SK-N-SH (cell line): ENCODE measurements around the gene IL17A. TPM values are rescaled to one million over a fixed set of nuclear protein-coding genes. Genes with fewer than 3 reads are reported as not detected.

ENCODE experiments used
- CTCF ChIA-PET: fragments of 300-600, 350-600 bp; formaldehyde crosslinking; extraction: SDS; loops from one replicate; lab custom pipeline; 2021; lab: Yijun Ruan, JAX
- POLR2A ChIA-PET: fragments of 350-600 bp; sonication (Branson Sonifier 250); formaldehyde crosslinking; extraction: SDS; loops from one replicate; lab custom pipeline; 2020; ENCODE audit warnings: antibody characterized with exemption, inconsistent platforms; lab: Yijun Ruan, JAX
- DNase-seq: peaks from one replicate; pipeline ENCODE4 v3.0.0; 2012
- H2AFZ ChIP-seq: fragments of 200-600 bp; sonication (generic); 2 replicates; pipeline ENCODE4 v1.8.1; 2016; ENCODE audit warnings: antibody characterized with exemption, mild to moderate bottlenecking, low read depth
- H3F3A ChIP-seq: fragments of 200-600 bp; sonication (generic); replicated peaks from 2 replicates; pipeline ENCODE3; 2016; ENCODE audit warnings: antibody characterized with exemption, mild to moderate bottlenecking; ENCODE audit not compliant: insufficient read depth
- H3K27ac ChIP-seq, 2 experiments: fragments of 200-500 bp in 1 of 2; fragments of 200-600 bp in 1 of 2; sonication (Bioruptor generic) in 1 of 2; sonication (generic), shearing (Covaris generic) in 1 of 2; 2 replicates each; pipeline versions ENCODE4 v1.5.1 to v1.6.1; 2014 to 2016; ENCODE audit warnings: low read depth in 2 of 2, inconsistent platforms in 1 of 2, low read length in 1 of 2, mild to moderate bottlenecking in 1 of 2, mixed read lengths in 1 of 2
- H3K27me3 ChIP-seq: fragments of 200-600 bp; sonication (generic), shearing (Covaris generic); 2 replicates; pipeline ENCODE4 v1.6.1; 2016; ENCODE audit warnings: mixed run types; ENCODE audit not compliant: insufficient read depth
- H3K36me3 ChIP-seq, 2 experiments: fragments of 200-500 bp in 1 of 2; fragments of 200-600 bp in 1 of 2; sonication (Bioruptor generic) in 1 of 2; sonication (generic) in 1 of 2; replicated peaks in 1 of 2; 2 replicates each; pipeline versions ENCODE3 to v1.5.1; 2014 to 2016; ENCODE audit warnings: low read length in 1 of 2, mild to moderate bottlenecking in 1 of 2; ENCODE audit not compliant: insufficient read depth in 2 of 2, control insufficient read depth in 1 of 2
- H3K4me1 ChIP-seq, 2 experiments: fragments of 200-500 bp in 1 of 2; fragments of 200-600 bp in 1 of 2; sonication (Bioruptor generic) in 1 of 2; sonication (generic), shearing (Covaris generic) in 1 of 2; 2 replicates each; pipeline versions ENCODE4 v1.5.1 to v1.6.1; 2014 to 2016; ENCODE audit warnings: low read depth in 1 of 2, low read length in 1 of 2, mixed run types in 1 of 2; ENCODE audit not compliant: insufficient read depth in 2 of 2, control insufficient read depth in 1 of 2
- H3K4me2 ChIP-seq: fragments of 200-600 bp; sonication (generic), shearing (Covaris generic); 2 replicates; pipeline ENCODE4 v1.6.1; 2017; ENCODE audit warnings: mixed run types
- H3K4me3 ChIP-seq, 2 experiments: fragments of 200-500 bp in 1 of 2; fragments of 200-600 bp in 1 of 2; sonication (Bioruptor generic) in 1 of 2; sonication (generic), shearing (Covaris generic) in 1 of 2; 2 replicates each; pipeline versions ENCODE4 v1.5.1 to v1.8.1; 2014 to 2016; ENCODE audit warnings: low read depth in 2 of 2, inconsistent platforms in 1 of 2, low read length in 1 of 2, mild to moderate bottlenecking in 1 of 2, mixed read lengths in 1 of 2, moderate library complexity in 1 of 2
- H3K79me2 ChIP-seq: fragments of 200-600 bp; sonication (generic); 2 replicates; pipeline ENCODE4 v1.8.1; 2017; ENCODE audit warnings: mild to moderate bottlenecking; ENCODE audit not compliant: insufficient read depth
- H3K9ac ChIP-seq: fragments of 200-600 bp; sonication (generic); 2 replicates; pipeline ENCODE4 v1.6.1; 2017; ENCODE audit warnings: mixed run types
- H3K9me2 ChIP-seq: fragments of 200-600 bp; sonication (generic); 2 replicates; pipeline ENCODE4 v1.6.1; 2017; ENCODE audit warnings: mixed run types
- H3K9me3 ChIP-seq: fragments of 200-600 bp; sonication (generic); 2 replicates; pipeline ENCODE4 v1.6.1; 2017; ENCODE audit warnings: mixed run types, mild to moderate bottlenecking, moderate library complexity
- H4K20me1 ChIP-seq: fragments of 200-600 bp; sonication (generic); 2 replicates; pipeline ENCODE4 v1.6.1; 2017; ENCODE audit warnings: mild to moderate bottlenecking, mixed run types; ENCODE audit not compliant: insufficient read depth
- ELF1 ChIP-seq: IDR thresholded peaks from 2 replicates; pipeline ENCODE4 v1.4.0; 2012
- EZH2phosphoT487 ChIP-seq: fragments of 200-600 bp; sonication (generic); IDR thresholded peaks from 2 replicates; pipeline ENCODE4 v1.6.1; 2017; ENCODE audit warnings: low read depth, mixed run types, mild to moderate bottlenecking, antibody characterized with exemption, moderate library complexity, borderline replicate concordance
- FOXM1 ChIP-seq: IDR thresholded peaks from 2 replicates; pipeline ENCODE4 v1.4.0; 2012; ENCODE audit warnings: low read depth, mild to moderate bottlenecking
- GABPA ChIP-seq: IDR thresholded peaks from 2 replicates; pipeline ENCODE4 v1.4.0; 2012; ENCODE audit warnings: low read depth, mild to moderate bottlenecking
- GATA2 ChIP-seq: sonication (generic); formaldehyde crosslinking; IDR thresholded peaks from 2 replicates; pipeline ENCODE4 v1.5.0; 2020; ENCODE audit warnings: mild to moderate bottlenecking, missing genetic modification reagents
- IRF3 ChIP-seq: fragments of 150-350 bp; IDR thresholded peaks from 2 replicates; pipeline ENCODE4 v1.6.1; 2016; ENCODE audit warnings: mild to moderate bottlenecking, low read depth, low read length
- JUND ChIP-seq: IDR thresholded peaks from 2 replicates; pipeline ENCODE4 v1.4.0; 2012
- MEF2A ChIP-seq: IDR thresholded peaks from 2 replicates; pipeline ENCODE4 v1.4.0; 2012; ENCODE audit warnings: low read depth, borderline replicate concordance
- RXRA ChIP-seq: IDR thresholded peaks from 2 replicates; pipeline ENCODE4 v1.4.0; 2012; ENCODE audit warnings: low read depth, mild to moderate bottlenecking, borderline replicate concordance
- USF1 ChIP-seq: IDR thresholded peaks from 2 replicates; pipeline ENCODE4 v1.4.0; 2012; ENCODE audit warnings: low read depth, borderline replicate concordance
- YY1 ChIP-seq: IDR thresholded peaks from 2 replicates; pipeline ENCODE4 v1.4.0; 2012; ENCODE audit warnings: low read depth, mild to moderate bottlenecking
- WGBS: methylation state at CpG from one replicate; pipeline ENCODE4 v1.1.6; 2017; ENCODE audit warnings: low lambda C conversion rate; 5-methylcytosine and 5-hydroxymethylcytosine counted together
- polyA plus RNA-seq, 3 experiments: library from polyadenylated mRNA; depleted of rRNA; stranded (reverse); fragments of >200 nt; gene quantifications; 2 replicates each; pipeline ENCODE4 v1.2.3, GENCODE V29; 2012
- TF ChIP-seq, protein P1 (sequence below): IDR thresholded peaks from 2 replicates; pipeline ENCODE4 v1.4.0; 2012; ENCODE audit warnings: low read depth, borderline replicate concordance
- TF ChIP-seq, protein P2 (sequence below): fragments of 200-600 bp; sonication (generic); IDR thresholded peaks from 2 replicates; pipeline ENCODE4 v1.6.1; 2017; ENCODE audit warnings: antibody characterized with exemption, mild to moderate bottlenecking, moderate library complexity

IL17A gene
- polyA plus RNA-seq, 1 of the 3 experiments (the other 2 are of a cell fraction) = not detected

- TF ChIP-seq, protein P1, sequence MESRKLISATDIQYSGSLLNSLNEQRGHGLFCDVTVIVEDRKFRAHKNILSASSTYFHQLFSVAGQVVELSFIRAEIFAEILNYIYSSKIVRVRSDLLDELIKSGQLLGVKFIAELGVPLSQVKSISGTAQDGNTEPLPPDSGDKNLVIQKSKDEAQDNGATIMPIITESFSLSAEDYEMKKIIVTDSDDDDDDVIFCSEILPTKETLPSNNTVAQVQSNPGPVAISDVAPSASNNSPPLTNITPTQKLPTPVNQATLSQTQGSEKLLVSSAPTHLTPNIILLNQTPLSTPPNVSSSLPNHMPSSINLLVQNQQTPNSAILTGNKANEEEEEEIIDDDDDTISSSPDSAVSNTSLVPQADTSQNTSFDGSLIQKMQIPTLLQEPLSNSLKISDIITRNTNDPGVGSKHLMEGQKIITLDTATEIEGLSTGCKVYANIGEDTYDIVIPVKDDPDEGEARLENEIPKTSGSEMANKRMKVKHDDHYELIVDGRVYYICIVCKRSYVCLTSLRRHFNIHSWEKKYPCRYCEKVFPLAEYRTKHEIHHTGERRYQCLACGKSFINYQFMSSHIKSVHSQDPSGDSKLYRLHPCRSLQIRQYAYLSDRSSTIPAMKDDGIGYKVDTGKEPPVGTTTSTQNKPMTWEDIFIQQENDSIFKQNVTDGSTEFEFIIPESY = no peak
- TF ChIP-seq, protein P2, sequence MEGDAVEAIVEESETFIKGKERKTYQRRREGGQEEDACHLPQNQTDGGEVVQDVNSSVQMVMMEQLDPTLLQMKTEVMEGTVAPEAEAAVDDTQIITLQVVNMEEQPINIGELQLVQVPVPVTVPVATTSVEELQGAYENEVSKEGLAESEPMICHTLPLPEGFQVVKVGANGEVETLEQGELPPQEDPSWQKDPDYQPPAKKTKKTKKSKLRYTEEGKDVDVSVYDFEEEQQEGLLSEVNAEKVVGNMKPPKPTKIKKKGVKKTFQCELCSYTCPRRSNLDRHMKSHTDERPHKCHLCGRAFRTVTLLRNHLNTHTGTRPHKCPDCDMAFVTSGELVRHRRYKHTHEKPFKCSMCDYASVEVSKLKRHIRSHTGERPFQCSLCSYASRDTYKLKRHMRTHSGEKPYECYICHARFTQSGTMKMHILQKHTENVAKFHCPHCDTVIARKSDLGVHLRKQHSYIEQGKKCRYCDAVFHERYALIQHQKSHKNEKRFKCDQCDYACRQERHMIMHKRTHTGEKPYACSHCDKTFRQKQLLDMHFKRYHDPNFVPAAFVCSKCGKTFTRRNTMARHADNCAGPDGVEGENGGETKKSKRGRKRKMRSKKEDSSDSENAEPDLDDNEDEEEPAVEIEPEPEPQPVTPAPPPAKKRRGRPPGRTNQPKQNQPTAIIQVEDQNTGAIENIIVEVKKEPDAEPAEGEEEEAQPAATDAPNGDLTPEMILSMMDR = no peak
- TF ChIP-seq EZH2phosphoT487 = no peak
These were observed 34.1 kb upstream of the IL17A start (continued) for GRCh38 chr6:52152070-52152423.

- Histone ChIP-seq H3K9me3 (no peaks in the 10 kb centered on the region), H2AFZ (no peak overlapping the region)
- no peak for TF ChIP-seq EZH2phosphoT487
- TF ChIP-seq, all 33 proteins: peak for 0
- no peak overlapping the region for H3K4me2 ChIP-seq
- no peak overlapping the region for H3K9ac ChIP-seq
- no peaks in the 10 kb centered on the region for H3F3A ChIP-seq
- no peaks in the 10 kb centered on the region for H3K9me2 ChIP-seq
- ChIA-PET CTCF (interaction anchor here (1.0 kb wide), 1 partner anchor 12 kb away, joined by 3 read pairs; no protein-coding TSS in a partner anchor), POLR2A (no interaction called here)
- peak; percentile 12 for DNase-seq
- no peaks in the 10 kb centered on the region for H3K27me3 ChIP-seq
- no peaks in the 10 kb centered on the region for H3K4me1 ChIP-seq
- no peaks in the 10 kb centered on the region for H3K36me3 ChIP-seq
- H4K20me1 ChIP-seq = no peaks in the 10 kb centered on the region
- whole genome bisulfite sequencing = 27% methylated on average over 7 of the region's 7 CpGs
- no peak overlapping the region for H3K27ac ChIP-seq
- H3K79me2 ChIP-seq = no peaks in the 10 kb centered on the region
- no peak overlapping the region for H3K4me3 ChIP-seq
These were observed 33.4 kb upstream of the IL17A start for GRCh38 chr6:52152711-52153160.

- no peak for TF ChIP-seq FOXM1
- no peak for TF ChIP-seq RXRA
- no peak for TF ChIP-seq IRF3
- no peak for TF ChIP-seq USF1
- no peak for TF ChIP-seq ELF1
- no peak for TF ChIP-seq GABPA
- no peak for TF ChIP-seq YY1
- TF ChIP-seq MEF2A = no peak
- TF ChIP-seq JUND = no peak
- TF ChIP-seq GATA2 (CRISPR knock-in tag) = no peak
- no peak overlapping the region for H3K4me2 ChIP-seq
- H4K20me1 ChIP-seq = no peaks in the 10 kb centered on the region
- H3K4me3 ChIP-seq = no peak overlapping the region
- H3K4me1 ChIP-seq = no peaks in the 10 kb centered on the region
- H3F3A ChIP-seq = no peaks in the 10 kb centered on the region
- no peak for DNase-seq
- H3K9me3 ChIP-seq = no peaks in the 10 kb centered on the region
- no peaks in the 10 kb centered on the region for H3K36me3 ChIP-seq
- POLR2A ChIA-PET = no interaction called here
- H2AFZ ChIP-seq = no peak overlapping the region
- H3K9ac ChIP-seq = no peak overlapping the region
- CTCF ChIA-PET = interaction anchor here (1.5 to 2.0 kb wide), 3 partner anchors 23 to 109 kb away, joined by 5 to 7 read pairs (median 7); no protein-coding TSS in a partner anchor
- no peaks in the 10 kb centered on the region for H3K9me2 ChIP-seq
- H3K79me2 ChIP-seq = no peaks in the 10 kb centered on the region
- WGBS = 8% methylated on average over 3 of the region's 3 CpGs
- no peak overlapping the region for H3K27ac ChIP-seq
- no peaks in the 10 kb centered on the region for H3K27me3 ChIP-seq
These were observed 31.8 kb upstream of the IL17A start for GRCh38 chr6:52154381-52154780.
